Tibial artery (tissue), 4 donors: Measurements from ENCODE around the gene ILDR1.
A peak's percentile ranks its signal among the peaks of the same experiment; 100 is the strongest.
"Not testable (repeated sequence)": the region's sequence is repeated elsewhere in the genome, so short reads cannot be mapped to it uniquely, and the experiment has no call there.

Experiments
- DNase-seq, 2 donors: peaks; one replicate each; pipeline ENCODE4 v3.0.0-alpha.2; 2019
- H3K27ac ChIP-seq, 2 donors: fragments of 200-600 bp; sonication (generic) in 1 of 2; 1 replicate in 1 of 2; 2 replicates in 1 of 2; pipeline ENCODE4 v1.5.1; 2018 to 2019; ENCODE audit warnings: mild to moderate bottlenecking in 1 of 2
- H3K27me3 ChIP-seq, 2 donors: fragments of 200-600 bp; sonication (generic) in 1 of 2; one replicate each; pipeline versions ENCODE4 v1.5.1 to v1.6.0; 2016 to 2019
- H3K36me3 ChIP-seq, 3 donors: fragments of 200-600 bp; sonication (generic) in 2 of 3; one replicate each; pipeline ENCODE4 v1.5.1; 2016 to 2019; ENCODE audit warnings: mild to moderate bottlenecking in 2 of 3
- H3K4me1 ChIP-seq, 4 donors: fragments of 200-600 bp; sonication (generic) in 2 of 4; 1 replicate in 3 of 4; 2 replicates in 1 of 4; pipeline ENCODE4 v1.5.1; 2016 to 2019
- H3K4me3 ChIP-seq, 2 donors: fragments of 200-600 bp; sonication (generic) in 1 of 2; 1 replicate in 1 of 2; 2 replicates in 1 of 2; pipeline ENCODE4 v1.5.1; 2018 to 2019; ENCODE audit warnings: mild to moderate bottlenecking in 2 of 2
- H3K9me3 ChIP-seq, 3 donors: fragments of 200-600 bp; sonication (generic) in 1 of 3; one replicate each; pipeline ENCODE4 v1.5.1; 2016 to 2019
- CTCF ChIP-seq, 2 experiments: fragments of 200-600 bp in 1 of 2; fragments of 450-650 bp in 1 of 2; IDR thresholded peaks; one replicate each; pipeline ENCODE4 v1.5.1; 2017 to 2019; ENCODE audit warnings: antibody characterized with exemption in 2 of 2, mild to moderate bottlenecking in 1 of 2, moderate library complexity in 1 of 2
- intact Hi-C: fragments of 100-400 bp; cut with DNase I; formaldehyde crosslinking; loops from one replicate; pipeline ENCODE4 v1.15.0; 2023; ENCODE audit warnings: low total_unique reads

ILDR1 gene

GRCh38 chr3:122063908-122064307 lies 41.9 kb upstream of the ILDR1 start:
- intact Hi-C loops: no loop called here
- no peaks in the 10 kb centered on the region for H3K27me3 ChIP-seq
- H3K27ac ChIP-seq: no peak overlapping the region
- no peak for DNase-seq
- no peak for TF ChIP-seq CTCF (IDR thresholded peaks at IDR 0.05)
- H3K9me3 ChIP-seq: no peaks in the 10 kb centered on the region
- H3K4me1 ChIP-seq: no peaks in the 10 kb centered on the region
- H3K36me3 ChIP-seq: no peaks in the 10 kb centered on the region
- no peak overlapping the region for H3K4me3 ChIP-seq

GRCh38 chr3:122060040-122060698 lies 38.1 kb upstream of the ILDR1 start:
- Histone ChIP-seq H3K27ac (no peak overlapping the region), H3K9me3 (no peaks in the 10 kb centered on the region), H3K4me1 (no peaks in the 10 kb centered on the region), H3K36me3 (no peaks in the 10 kb centered on the region), H3K4me3 (no peak overlapping the region), H3K27me3 (no peaks in the 10 kb centered on the region)
- no peak for DNase-seq
- no peak for TF ChIP-seq CTCF (IDR thresholded peaks at IDR 0.05)
- intact Hi-C loops: no loop called here

- H3K27ac ChIP-seq: no peak overlapping the region
- DNase-seq: no peak
- no peaks in the 10 kb centered on the region for H3K4me1 ChIP-seq
- intact Hi-C loops: no loop called here
- H3K9me3 ChIP-seq: no peaks in the 10 kb centered on the region
- H3K27me3 ChIP-seq: no peaks in the 10 kb centered on the region
- TF ChIP-seq CTCF (IDR thresholded peaks at IDR 0.05): no peak
- no peak overlapping the region for H3K4me3 ChIP-seq
- no peaks in the 10 kb centered on the region for H3K36me3 ChIP-seq
Measured at GRCh38 chr3:122058294-122058693, 36.2 kb upstream of the ILDR1 start.

GRCh38 chr3:122057671-122058070 lies 35.6 kb upstream of the ILDR1 start:
- Histone ChIP-seq H3K36me3 (no peaks in the 10 kb centered on the region), H3K9me3 (no peaks in the 10 kb centered on the region), H3K4me1 (no peaks in the 10 kb centered on the region), H3K27me3 (no peaks in the 10 kb centered on the region), H3K4me3 (no peak overlapping the region), H3K27ac (no peak overlapping the region)
- no peak for DNase-seq
- intact Hi-C loops: no loop called here
- no peak for TF ChIP-seq CTCF (IDR thresholded peaks at IDR 0.05)

- Histone ChIP-seq H3K4me3 (peak within 1 kb of the TSS; percentile 13 to 25), H3K27me3 (no peaks in the 10 kb centered on the region), H3K9me3 (no peaks in the 10 kb centered on the region), H3K4me1 (no peaks in the 10 kb centered on the region), H3K36me3 (no peaks in the 10 kb centered on the region), H3K27ac (no peak within 1 kb of the TSS)
- intact Hi-C loops: no loop called here
- TF ChIP-seq CTCF (IDR thresholded peaks at IDR 0.05): no peak
- no peak for DNase-seq
Measured at GRCh38 chr3:122055215-122055614, 33.2 kb upstream of the ILDR1 start, which contains the start of gene CD86. Gene CD86 (plus strand): TSS chr3:122055362. CDS start chr3:122055490, 128 bp downstream.

GRCh38 chr3:122052968-122053367 lies 30.9 kb upstream of the ILDR1 start:
- Histone ChIP-seq H3K4me3 (no peak overlapping the region), H3K9me3 (no peaks in the 10 kb centered on the region), H3K4me1 (no peaks in the 10 kb centered on the region), H3K27ac (no peak overlapping the region), H3K36me3 (no peaks in the 10 kb centered on the region), H3K27me3 (no peaks in the 10 kb centered on the region)
- no peak for TF ChIP-seq CTCF (IDR thresholded peaks at IDR 0.05)
- DNase-seq: no peak
- intact Hi-C loops: no loop called here

GRCh38 chr3:122047773-122048172 lies 25.7 kb upstream of the ILDR1 start:
- intact Hi-C loops, DNase-seq: not testable (repeated sequence)

GRCh38 chr3:122047296-122047695 lies 25.2 kb upstream of the ILDR1 start:
- H3K36me3 ChIP-seq, intact Hi-C loops, H3K27me3 ChIP-seq, H3K4me1 ChIP-seq, H3K27ac ChIP-seq, DNase-seq, H3K9me3 ChIP-seq, H3K4me3 ChIP-seq: not testable (repeated sequence)

More at GRCh38 chr3:122047773-122048172, 25.7 kb upstream of the ILDR1 start:
- H3K4me3 ChIP-seq, H3K27ac ChIP-seq, H3K9me3 ChIP-seq, H3K36me3 ChIP-seq, H3K4me1 ChIP-seq, H3K27me3 ChIP-seq: not testable (repeated sequence)
